IMR-90 (cell line): ENCODE results near the gene OVCH2.

Experiments used
- CHD1 ChIP-seq: IDR thresholded peaks from 2 replicates; pipeline ENCODE4 v1.6.1; 2012; ENCODE audit warnings: low read depth, low read length, improper control_type of control experiment
- CTCF ChIP-seq: conservative IDR thresholded peaks from 2 replicates; pipeline ENCODE4 v1.5.1; 2012; ENCODE audit warnings: mild to moderate bottlenecking, low read depth, low read length, improper control_type of control experiment
- ELK1 ChIP-seq: fragments of 150-350 bp; IDR thresholded peaks from 2 replicates; pipeline ENCODE4 v1.6.1; 2016; ENCODE audit warnings: low read depth, mild to moderate bottlenecking, low read length, moderate library complexity, borderline replicate concordance
- FOS ChIP-seq: fragments of 150-350 bp; IDR thresholded peaks from 2 replicates; pipeline ENCODE4 v1.6.1; 2016; ENCODE audit warnings: low read depth, low read length
- MAFK ChIP-seq: IDR thresholded peaks from 2 replicates; pipeline ENCODE4 v1.6.1; 2012; ENCODE audit warnings: low read depth, low read length, improper control_type of control experiment
- MXI1 ChIP-seq: IDR thresholded peaks from 2 replicates; pipeline ENCODE4 v1.6.1; 2012; ENCODE audit warnings: low read depth, mild to moderate bottlenecking, low read length, moderate library complexity, borderline replicate concordance
- POLR2A ChIP-seq: IDR thresholded peaks from 2 replicates; pipeline ENCODE4 v1.6.1; 2012; ENCODE audit warnings: mild to moderate bottlenecking, low read depth, low read length
- RAD21 ChIP-seq: IDR thresholded peaks from 2 replicates; pipeline ENCODE4 v1.6.1; 2012; ENCODE audit warnings: low read length, improper control_type of control experiment
- RCOR1 ChIP-seq: IDR thresholded peaks from 2 replicates; pipeline ENCODE4 v1.6.1; 2012; ENCODE audit warnings: mild to moderate bottlenecking, low read length, improper control_type of control experiment; ENCODE audit not compliant: insufficient replicate concordance
- RFX5 ChIP-seq: IDR thresholded peaks from 2 replicates; pipeline ENCODE4 v1.8.0; 2012; ENCODE audit warnings: low read depth, mild to moderate bottlenecking, low read length, moderate library complexity
- USF2 ChIP-seq: fragments of 150-350 bp; IDR thresholded peaks from 2 replicates; pipeline ENCODE4 v1.6.1; 2017; ENCODE audit warnings: mild to moderate bottlenecking, antibody characterized with exemption, low read length, low read depth

GRCh38 chr11:7692426-7692825 is 13.9 kb downstream of the OVCH2 start:
- no peak for TF ChIP-seq CTCF
- TF ChIP-seq RCOR1, result no peak
- no peak for TF ChIP-seq POLR2A
- TF ChIP-seq MAFK, result peak; percentile 4; the same call in 1 of the 2 replicates
- no peak for TF ChIP-seq ELK1
- TF ChIP-seq FOS, result no peak
- no peak for TF ChIP-seq RAD21
- TF ChIP-seq USF2, result no peak
- no peak for TF ChIP-seq RFX5
- no peak for TF ChIP-seq CHD1
- TF ChIP-seq MXI1, result no peak
